HL-60 (cell line): ENCODE measurements around the gene PGM2.
A peak's percentile ranks its signal among the peaks of the same experiment; 100 is the strongest.

Experiments used
- DNase-seq, 2 experiments: peaks; one replicate each; pipeline ENCODE4 v3.0.0-alpha.2; 2010 to 2020; ENCODE audit warnings: low read depth in 1 of 2, low spot score in 1 of 2
- H3K27ac ChIP-seq: fragments of 250-450 bp; sonication (Bioruptor Pico); replicated peaks from 2 replicates; pipeline ENCODE4 v1.5.1; 2020; ENCODE audit warnings: mild to moderate bottlenecking, moderate library complexity
- H3K27me3 ChIP-seq: fragments of 250-450 bp; sonication (Bioruptor Pico); 2 replicates; pipeline ENCODE4 v1.5.1; 2021; ENCODE audit warnings: mild to moderate bottlenecking, moderate library complexity; ENCODE audit not compliant: insufficient read depth, poor library complexity, severe bottlenecking
- H3K4me3 ChIP-seq: replicated peaks from 2 replicates; pipeline ENCODE4 v1.5.1; 2011; ENCODE audit warnings: mild to moderate bottlenecking, control low read depth, low read length; ENCODE audit not compliant: insufficient read depth
- GABPA ChIP-seq: IDR thresholded peaks from 2 replicates; pipeline ENCODE4 v1.6.1; 2012; ENCODE audit warnings: low read depth
- POLR2AphosphoS5 ChIP-seq: IDR thresholded peaks from 2 replicates; pipeline ENCODE4 v1.6.1; 2012; ENCODE audit warnings: low read depth
- REST ChIP-seq: IDR thresholded peaks from 2 replicates; pipeline ENCODE4 v1.6.1; 2012; ENCODE audit warnings: low read depth; ENCODE audit not compliant: insufficient replicate concordance
- SPI1 ChIP-seq: IDR thresholded peaks from 2 replicates; pipeline ENCODE4 v1.6.1; 2012; ENCODE audit warnings: low read depth, mild to moderate bottlenecking, borderline replicate concordance
- TF ChIP-seq, protein P1 (sequence below): IDR thresholded peaks from one replicate; pipeline ENCODE4 v1.5.1; 2011; ENCODE audit warnings: low read length, control low read depth, inconsistent platforms; ENCODE audit not compliant: insufficient read depth

PGM2 gene

DNA sequence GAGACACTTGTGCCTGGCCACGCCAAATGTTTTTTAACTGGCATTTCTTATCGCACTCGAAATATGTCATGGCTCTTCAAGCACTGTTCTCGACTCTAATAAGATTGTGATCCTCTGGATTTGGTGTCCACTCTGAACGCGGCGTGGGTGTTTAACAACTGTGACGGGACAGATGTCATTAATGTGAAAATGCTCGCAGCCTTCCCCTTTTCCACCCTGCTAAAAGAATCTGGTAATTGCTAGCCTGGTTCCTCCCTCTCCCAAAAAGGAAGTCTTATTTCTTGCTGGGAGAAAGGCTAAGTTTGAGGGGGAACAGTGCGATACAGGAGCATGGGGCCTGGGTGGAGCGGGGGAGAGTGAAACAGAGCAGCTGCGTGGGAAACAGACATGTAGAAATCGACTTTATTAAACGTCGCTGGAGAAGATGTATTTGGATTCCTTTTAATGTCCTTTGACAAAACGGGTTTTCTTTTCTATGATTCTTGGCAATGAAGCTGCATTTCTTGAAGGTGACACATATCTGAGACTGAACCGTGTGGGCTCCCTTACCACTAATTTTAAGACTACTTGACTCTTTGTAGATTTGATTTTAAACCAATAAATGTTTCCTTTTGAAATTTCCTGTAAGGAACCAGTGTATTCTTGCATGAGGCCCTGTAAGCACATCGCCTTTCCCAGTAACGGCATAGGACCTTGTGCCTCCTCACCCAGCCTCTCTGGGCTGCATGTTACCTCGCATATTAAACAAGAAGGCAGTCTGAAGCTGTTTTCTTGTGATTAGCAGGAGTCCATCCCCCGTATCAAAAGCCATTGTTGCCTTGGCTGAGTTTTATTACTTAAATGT, 82.2 kb downstream of the PGM2 start:
- DNase-seq = peak in 1 of 2 experiments; percentile 8
- no peak overlapping the region for H3K4me3 ChIP-seq
- TF ChIP-seq SPI1 (peak; percentile 67; the same call in 1 of the 2 replicates), POLR2AphosphoS5 (no peak), REST (no peak), GABPA (no peak)
- TF ChIP-seq, protein P1, sequence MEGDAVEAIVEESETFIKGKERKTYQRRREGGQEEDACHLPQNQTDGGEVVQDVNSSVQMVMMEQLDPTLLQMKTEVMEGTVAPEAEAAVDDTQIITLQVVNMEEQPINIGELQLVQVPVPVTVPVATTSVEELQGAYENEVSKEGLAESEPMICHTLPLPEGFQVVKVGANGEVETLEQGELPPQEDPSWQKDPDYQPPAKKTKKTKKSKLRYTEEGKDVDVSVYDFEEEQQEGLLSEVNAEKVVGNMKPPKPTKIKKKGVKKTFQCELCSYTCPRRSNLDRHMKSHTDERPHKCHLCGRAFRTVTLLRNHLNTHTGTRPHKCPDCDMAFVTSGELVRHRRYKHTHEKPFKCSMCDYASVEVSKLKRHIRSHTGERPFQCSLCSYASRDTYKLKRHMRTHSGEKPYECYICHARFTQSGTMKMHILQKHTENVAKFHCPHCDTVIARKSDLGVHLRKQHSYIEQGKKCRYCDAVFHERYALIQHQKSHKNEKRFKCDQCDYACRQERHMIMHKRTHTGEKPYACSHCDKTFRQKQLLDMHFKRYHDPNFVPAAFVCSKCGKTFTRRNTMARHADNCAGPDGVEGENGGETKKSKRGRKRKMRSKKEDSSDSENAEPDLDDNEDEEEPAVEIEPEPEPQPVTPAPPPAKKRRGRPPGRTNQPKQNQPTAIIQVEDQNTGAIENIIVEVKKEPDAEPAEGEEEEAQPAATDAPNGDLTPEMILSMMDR = no peak
- H3K27ac ChIP-seq = no peak overlapping the region
- no peaks in the 10 kb centered on the region for H3K27me3 ChIP-seq

DNA sequence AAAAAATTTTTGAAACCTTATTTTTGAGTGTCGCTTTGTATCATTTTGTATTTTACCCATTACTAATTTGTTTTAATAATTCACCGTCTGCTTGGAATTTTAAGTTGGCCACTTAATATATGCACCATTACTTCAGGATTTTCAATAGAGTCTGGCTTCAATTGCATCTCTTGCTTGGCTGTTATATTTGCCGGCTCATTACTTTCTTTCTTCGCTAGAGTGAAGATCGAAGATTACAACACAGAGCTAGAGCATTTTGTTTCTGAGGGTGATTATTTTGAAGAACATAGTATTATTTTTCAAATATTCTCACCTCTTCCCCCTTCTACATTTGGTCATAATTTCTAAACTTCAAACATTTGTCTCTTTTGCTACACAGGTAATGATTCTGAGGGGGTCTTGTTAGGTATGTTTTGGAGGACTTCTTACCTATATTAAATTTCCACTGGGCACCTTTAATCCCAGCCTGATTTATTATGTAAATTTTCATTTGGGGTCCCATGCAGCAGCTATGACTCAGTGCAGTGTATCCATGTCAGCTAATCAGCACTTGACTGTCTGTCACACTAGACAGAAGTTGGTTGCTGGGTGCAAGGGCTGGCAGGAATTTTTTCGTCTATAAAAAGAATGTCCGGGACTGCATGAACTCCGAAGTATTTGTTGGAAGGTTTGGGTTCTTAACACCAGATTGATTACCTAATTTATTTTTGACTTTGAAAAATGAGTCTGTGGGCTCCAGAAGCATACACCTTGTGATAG, 83.0 kb downstream of the PGM2 start:
- TF ChIP-seq POLR2AphosphoS5 (no peak), GABPA (no peak), REST (no peak), SPI1 (no peak)
- TF ChIP-seq, protein P1 = no peak
- Histone ChIP-seq H3K27ac (no peak overlapping the region), H3K4me3 (no peak overlapping the region), H3K27me3 (no peaks in the 10 kb centered on the region)
- no peak for DNase-seq

GRCh38 chr4:37910091-37910486, 83.6 kb downstream of the PGM2 start:
- Histone ChIP-seq H3K4me3 (no peak overlapping the region), H3K27ac (no peak overlapping the region), H3K27me3 (no peaks in the 10 kb centered on the region)
- no peak for TF ChIP-seq POLR2AphosphoS5
- no peak for TF ChIP-seq SPI1
- no peak for TF ChIP-seq REST
- TF ChIP-seq, protein P1 = no peak
- TF ChIP-seq GABPA = no peak
- DNase-seq = no peak
